ENCODE data around the gene SDF4. TPM values are rescaled to one million over a fixed set of nuclear protein-coding genes. Genes with fewer than 3 reads are reported as not detected.
"Not testable (repeated sequence)": the region's sequence is repeated elsewhere in the genome, so short reads cannot be mapped to it uniquely, and the experiment has no call there.

Gene SDF4
- total RNA-seq, 2 donors from 2014 or later, result 235 to 273 TPM

- DNase-seq, result peak in 1 of 2 donors; percentile 24
- no peak for ATAC-seq
- intact Hi-C loops (cut with DNase I, micrococcal nuclease), result no loop called here
Measured at GRCh38 chr1:1205769-1206375, 25.9 kb downstream of the SDF4 start.

GRCh38 chr1:1204998-1205768, 26.6 kb downstream of the SDF4 start:
- no peak for ATAC-seq
- intact Hi-C loops (cut with DNase I, micrococcal nuclease), result no loop called here
- DNase-seq, result peak in 1 of 2 donors; percentile 6

DNA sequence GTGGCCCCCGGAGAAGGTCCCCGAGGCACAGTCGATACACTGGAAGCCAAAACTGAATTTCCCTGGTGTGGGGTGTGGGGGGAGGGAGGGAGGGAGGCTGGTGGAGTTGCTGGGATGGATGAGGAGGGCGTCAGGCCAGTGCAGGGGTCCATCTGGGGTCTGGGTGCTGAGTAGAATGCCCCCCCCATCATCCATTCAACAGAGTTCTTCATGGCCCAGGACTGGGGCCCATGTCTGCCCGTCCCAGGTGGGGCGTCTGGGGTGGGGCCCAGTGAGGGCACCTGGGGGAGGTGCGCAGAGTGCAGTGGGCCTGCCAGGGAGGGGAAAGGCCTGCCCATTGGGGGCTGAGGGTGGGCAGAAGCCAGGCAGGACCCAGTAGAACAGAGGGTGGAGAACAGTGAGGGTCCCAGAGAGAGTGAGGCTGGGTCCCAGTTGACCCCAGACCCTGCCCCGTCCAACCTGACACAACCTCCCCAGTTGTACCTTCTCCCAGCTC, 27.3 kb downstream of the SDF4 start:
- DNase-seq (no peak), ATAC-seq (no peak)
- intact Hi-C loops (cut with DNase I, micrococcal nuclease), result no loop called here

- intact Hi-C loops (cut with DNase I, micrococcal nuclease), result no loop called here
- peak in 1 of 2 donors; percentile 4 for DNase-seq
- no peak for ATAC-seq
Measured at GRCh38 chr1:1203561-1204424, 28.0 kb downstream of the SDF4 start.

GRCh38 chr1:1202831-1203560, 28.8 kb downstream of the SDF4 start:
- DNase-seq (peak in 1 of 2 donors; percentile 6), ATAC-seq (no peak)
- intact Hi-C loops (cut with DNase I, micrococcal nuclease), result no loop called here

DNA sequence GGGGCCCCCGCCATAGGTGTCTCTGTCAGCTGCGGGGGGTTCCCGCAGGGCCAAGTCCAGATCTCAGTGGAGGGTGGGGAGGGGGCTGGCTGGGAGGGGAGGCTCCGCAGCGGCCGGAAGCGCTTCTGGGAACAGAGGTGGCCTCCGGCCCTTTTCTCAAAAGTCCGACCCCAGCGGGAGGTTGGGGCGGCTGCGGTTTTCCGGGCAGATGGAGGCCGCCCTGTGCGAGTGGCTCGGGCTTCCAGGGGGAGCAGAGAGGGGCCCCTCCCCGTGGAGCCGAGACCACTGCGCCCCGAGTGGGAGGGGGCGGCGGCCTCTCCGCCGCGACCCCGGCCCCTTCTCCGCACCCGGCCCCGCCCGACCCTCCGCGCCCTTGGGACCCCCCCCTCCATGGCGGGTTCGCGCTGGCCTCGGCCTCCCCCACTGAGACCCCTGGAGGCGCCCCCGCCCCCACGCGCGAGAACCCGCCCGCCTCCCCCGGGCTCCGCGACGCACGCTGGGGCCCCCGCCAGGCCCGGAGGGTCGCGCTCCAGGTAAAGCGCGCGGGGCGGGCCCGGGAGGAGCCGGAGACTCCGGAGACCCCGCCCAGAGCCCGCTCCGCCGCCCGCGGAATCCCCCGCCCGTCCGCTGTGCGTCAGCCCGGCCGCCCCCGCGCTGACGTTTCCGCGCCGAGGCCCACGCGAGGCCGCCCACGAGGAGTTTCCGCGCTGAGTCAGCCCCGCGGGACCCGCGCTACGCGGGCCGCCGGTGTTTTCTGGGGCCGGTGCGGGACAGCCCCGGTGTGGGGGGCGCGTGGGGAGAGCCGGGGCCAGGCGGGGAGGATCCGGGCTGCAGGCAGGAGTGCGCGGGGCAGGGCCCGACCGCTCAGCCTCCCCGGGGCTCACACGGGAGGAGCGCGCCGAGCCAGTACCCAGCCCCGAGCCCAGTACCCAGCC, 30.7 kb downstream of the SDF4 start:
- peak; percentile 28 for ATAC-seq
- intact Hi-C loops (cut with DNase I, micrococcal nuclease), result no loop called here
- DNase-seq, result peak in 1 of 2 donors; percentile 65

DNA sequence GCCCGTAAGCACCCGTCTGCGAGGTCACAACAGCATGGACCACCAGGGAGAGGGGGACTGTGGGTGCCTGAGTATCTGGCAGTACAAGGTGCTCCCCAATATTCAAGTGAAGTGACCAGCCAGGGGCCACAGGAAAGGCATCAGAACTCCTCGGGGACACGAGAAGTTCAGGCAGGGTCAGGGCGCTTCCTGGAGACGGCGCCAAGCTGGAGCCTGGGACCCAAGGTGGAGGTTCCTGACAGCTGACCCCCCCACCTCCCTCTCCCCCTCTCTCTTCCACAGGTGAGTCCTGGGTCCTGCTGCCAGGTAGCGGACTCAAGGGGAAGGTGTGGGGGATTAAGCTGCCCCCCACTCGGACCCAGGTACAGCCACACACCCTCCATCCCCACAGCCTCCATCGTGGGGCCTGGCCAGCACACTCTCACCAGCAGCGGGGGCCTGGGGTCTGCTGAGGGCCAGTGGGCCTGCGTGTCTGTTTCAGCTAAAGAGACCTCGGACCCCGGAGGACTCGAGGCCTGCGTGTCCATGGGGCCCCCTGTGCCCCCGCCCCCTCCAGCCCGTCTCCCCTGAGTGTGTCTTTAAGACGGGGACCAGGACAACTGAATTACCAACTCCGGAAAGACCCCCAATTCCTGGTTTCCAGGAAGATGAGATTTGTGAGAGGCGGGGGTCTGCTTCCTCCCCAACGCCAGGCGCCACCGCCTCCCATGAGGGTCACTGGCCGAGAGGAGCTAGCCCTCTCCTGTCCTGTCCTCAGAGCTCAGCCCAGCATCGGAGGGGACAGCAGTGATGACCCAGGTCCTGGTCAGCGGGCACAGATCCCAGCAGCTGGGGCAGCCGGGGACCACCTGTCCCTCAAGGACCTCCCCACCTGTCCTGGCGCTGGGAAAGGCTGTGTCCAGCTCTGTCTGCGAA, 31.6 kb downstream of the SDF4 start:
- ATAC-seq (no peak), DNase-seq (peak in 1 of 2 donors; percentile 7)
- intact Hi-C loops (cut with DNase I, micrococcal nuclease), result no loop called here

- peak in 1 of 2 donors; percentile 4 for DNase-seq
- intact Hi-C loops (cut with DNase I, micrococcal nuclease), result no loop called here
- ATAC-seq, result no peak
Measured at GRCh38 chr1:1199141-1199960, 32.5 kb downstream of the SDF4 start.

GRCh38 chr1:1198423-1199140, 33.2 kb downstream of the SDF4 start:
- intact Hi-C loops (cut with DNase I, micrococcal nuclease), result no loop called here
- ATAC-seq (no peak), DNase-seq (no peak)

GRCh38 chr1:1197551-1198422, 34.0 kb downstream of the SDF4 start:
- DNase-seq, result no peak
- intact Hi-C loops (cut with DNase I, micrococcal nuclease), result no loop called here
- no peak for ATAC-seq

DNA sequence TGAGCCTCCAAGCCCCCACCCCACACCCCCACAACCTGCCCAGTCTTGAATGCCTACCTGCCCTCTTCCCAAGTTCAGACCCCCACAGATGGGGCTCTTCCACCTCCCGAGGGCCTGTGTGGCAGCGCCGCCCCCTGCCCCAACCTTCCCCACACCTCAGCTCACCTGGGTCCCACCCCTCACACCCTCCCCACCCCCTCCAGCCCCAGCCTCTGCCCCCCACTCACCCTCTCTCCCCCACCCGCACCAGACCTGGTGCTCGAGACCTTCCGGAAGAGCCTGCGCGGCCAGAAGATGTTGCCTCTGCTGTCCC, 34.7 kb downstream of the SDF4 start:
- ATAC-seq (no peak), DNase-seq (no peak)
- intact Hi-C loops (cut with DNase I, micrococcal nuclease), result no loop called here

DNA sequence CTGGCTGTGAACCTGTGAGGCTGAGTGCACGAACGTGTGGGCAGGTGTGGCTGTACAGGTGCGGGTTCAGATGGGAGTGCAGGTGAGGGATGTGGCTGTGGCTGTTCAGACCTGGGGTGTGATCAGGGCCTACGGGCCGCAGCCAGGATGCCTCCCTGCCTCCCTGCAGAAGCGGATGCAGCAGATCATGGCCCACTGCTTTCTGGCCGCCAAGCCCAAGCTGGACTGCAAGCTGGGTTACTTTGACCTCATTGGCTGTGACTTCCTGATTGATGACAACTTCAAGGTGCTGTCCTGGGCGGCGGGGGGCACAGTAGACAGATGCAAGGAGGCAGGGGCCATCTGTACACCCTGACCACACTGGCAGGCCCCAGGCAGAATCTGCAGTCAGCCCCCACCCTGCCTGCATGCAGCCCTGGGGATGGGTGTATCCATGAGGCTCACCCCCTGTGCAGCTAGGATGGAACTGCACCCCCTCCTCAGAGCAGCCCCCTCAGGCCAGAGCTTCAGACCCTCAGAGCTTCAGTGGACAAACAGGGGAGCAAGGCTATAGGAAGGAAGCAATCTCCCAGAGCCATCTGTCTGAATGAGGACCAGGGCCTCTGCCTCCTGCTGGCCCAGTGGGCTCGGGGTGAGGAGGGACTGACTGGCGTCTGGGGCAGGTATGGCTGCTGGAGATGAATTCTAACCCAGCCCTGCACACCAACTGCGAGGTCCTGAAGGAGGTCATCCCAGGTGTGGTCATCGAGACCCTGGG, 35.2 kb downstream of the SDF4 start:
- no peak for DNase-seq
- ATAC-seq, result no peak
- intact Hi-C loops (cut with DNase I, micrococcal nuclease), result no loop called here

- ATAC-seq; DNase-seq; intact Hi-C loops (cut with DNase I, micrococcal nuclease): not testable (repeated sequence)
Measured at GRCh38 chr1:1195726-1196125, 36.1 kb downstream of the SDF4 start.

GRCh38 chr1:1194723-1195122, 37.1 kb downstream of the SDF4 start:
- no peak for DNase-seq
- ATAC-seq, result no peak
- intact Hi-C loops (cut with DNase I, micrococcal nuclease), result no loop called here
